Right ventricle myocardium inferior (tissue), 1 donor: ENCODE data around the gene STK4. TPM values are rescaled to one million over a fixed set of nuclear protein-coding genes. Genes with fewer than 3 reads are reported as not detected.

Experiments
- ATAC-seq: fragments of 200-7000 bp; cut with Tn5 transposase; one replicate; pipeline ENCODE4 v1.9.1; 2020; ENCODE audit warnings: mild to moderate bottlenecking, moderate library complexity
- DNase-seq: peaks from one replicate; pipeline ENCODE4 v3.0.0; 2021; ENCODE audit errors: missing footprints
- intact Hi-C: fragments of 100-400 bp; cut with DNase I; formaldehyde crosslinking; loops from one replicate; pipeline ENCODE4 v1.11.0; 2022
- total RNA-seq: library from RNA; stranded (reverse); fragmentation: NEBNext Ultra II Directional; extraction: Animal tissue kit (Norgen Biotek cat#: 25700); gene quantifications from one replicate; pipeline ENCODE4 v1.2.1, GENCODE V29; 2021
- donor health status: DM: no; HTN: yes; CAD: no; lungs with severe emphysema.

The STK4 gene
- total RNA-seq, 1 donor from 2014 or later: 10.3 TPM

- DNase-seq (no peak), ATAC-seq (no peak)
- intact Hi-C loops: loop anchor here (5.0 kb wide), 2 partner anchors 71 to 271 kb away; no protein-coding TSS in a partner anchor
Measured at GRCh38 chr20:45041464-45042337, 75.4 kb downstream of the STK4 start.

- DNase-seq (no peak), ATAC-seq (no peak)
- intact Hi-C loops: loop anchor here (5.0 kb wide), 2 partner anchors 69 to 269 kb away; no protein-coding TSS in a partner anchor
Measured at GRCh38 chr20:45042978-45043377, 76.7 kb downstream of the STK4 start.

GRCh38 chr20:45044084-45044573, 77.8 kb downstream of the STK4 start:
- no peak for DNase-seq
- no peak for ATAC-seq
- intact Hi-C loops: loop anchor here (1.0 to 5.0 kb wide), 3 partner anchors 52 to 268 kb away; no protein-coding TSS in a partner anchor

- intact Hi-C loops: loop anchor here (1.0 to 5.0 kb wide), 3 partner anchors 52 to 268 kb away; no protein-coding TSS in a partner anchor
- no peak for DNase-seq
- no peak for ATAC-seq
Measured at GRCh38 chr20:45044601-45045000, 78.3 kb downstream of the STK4 start.

- DNase-seq: no peak
- no peak for ATAC-seq
- intact Hi-C loops: no loop called here
Measured at GRCh38 chr20:45047581-45048119, 81.3 kb downstream of the STK4 start.

- intact Hi-C loops: no loop called here
- no peak for DNase-seq
- ATAC-seq: no peak
Measured at GRCh38 chr20:45049438-45049837, 83.1 kb downstream of the STK4 start.

- DNase-seq: no peak
- intact Hi-C loops: no loop called here
- no peak for ATAC-seq
Measured at GRCh38 chr20:45049904-45050471, 83.7 kb downstream of the STK4 start.

- DNase-seq (no peak), ATAC-seq (peak; percentile 28)
- intact Hi-C loops: no loop called here
Measured at GRCh38 chr20:45051204-45052060, 85.1 kb downstream of the STK4 start.

GRCh38 chr20:45052698-45053429, 86.6 kb downstream of the STK4 start:
- ATAC-seq: no peak
- intact Hi-C loops: no loop called here
- no peak for DNase-seq

- intact Hi-C loops: no loop called here
- ATAC-seq (no peak), DNase-seq (no peak)
Measured at GRCh38 chr20:45053430-45054351, 87.4 kb downstream of the STK4 start.

- DNase-seq (no peak), ATAC-seq (no peak)
- intact Hi-C loops: no loop called here
Measured at GRCh38 chr20:45055056-45055455, 88.7 kb downstream of the STK4 start.

- intact Hi-C loops: no loop called here
- no peak for ATAC-seq
- DNase-seq: no peak
Measured at GRCh38 chr20:45056473-45057173, 90.3 kb downstream of the STK4 start.

GRCh38 chr20:45058168-45058850, 92.0 kb downstream of the STK4 start:
- DNase-seq: no peak
- intact Hi-C loops: no loop called here
- no peak for ATAC-seq

GRCh38 chr20:45059022-45059728, 92.9 kb downstream of the STK4 start:
- no peak for ATAC-seq

GRCh38 chr20:45060294-45060693, 94.0 kb downstream of the STK4 start:
- no peak for ATAC-seq
- intact Hi-C loops: no loop called here
- DNase-seq: no peak

More at GRCh38 chr20:45059022-45059728, 92.9 kb downstream of the STK4 start:
- no peak for DNase-seq
- intact Hi-C loops: no loop called here
